Activated CD8-positive, alpha-beta memory T cell treated with anti-CD3 and anti-CD28 coated beads, Interleukin-2, amount 50 U/mL, for 24 hours (primary cell): Measurements from ENCODE around the gene ETDB.
"Not testable (repeated sequence)": the region's sequence is repeated elsewhere in the genome, so short reads cannot be mapped to it uniquely, and the experiment has no call there.

Experiments used
- DNase-seq: peaks from one replicate; pipeline ENCODE4 v3.0.0-alpha.2; 2020; ENCODE audit errors: extremely low read depth

Gene ETDB

DNA sequence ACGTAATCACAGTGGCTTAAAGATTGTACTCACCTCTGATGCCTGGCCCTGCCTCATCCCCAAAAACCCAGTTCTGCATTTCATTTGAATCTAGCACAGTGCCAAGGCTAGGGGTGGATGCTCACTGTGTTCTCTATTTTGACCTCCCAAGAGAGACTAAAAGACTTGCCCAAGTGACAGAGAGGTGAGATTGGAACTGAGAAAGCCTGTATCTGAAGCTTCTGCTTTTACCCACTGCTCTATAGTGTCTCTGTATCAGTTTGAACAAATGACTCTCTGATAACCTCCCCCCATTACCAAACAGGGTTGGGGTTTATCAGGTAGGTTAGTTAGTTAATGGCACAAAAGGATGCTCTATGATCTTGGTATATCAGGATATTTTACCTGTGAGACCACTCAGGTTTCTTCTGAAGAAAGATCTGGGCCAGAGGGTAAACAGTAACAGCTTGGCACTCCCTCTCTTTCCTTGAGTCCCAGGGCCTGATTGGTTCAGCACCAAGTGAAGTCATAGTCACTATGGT, at the start of gene ETDB:
ETDB (minus strand) TSS at position 471 of the 521 bp plus-strand sequence. CDS start 1,265 bp downstream, outside the sequence.
- DNase-seq, result not testable (repeated sequence)

DNA sequence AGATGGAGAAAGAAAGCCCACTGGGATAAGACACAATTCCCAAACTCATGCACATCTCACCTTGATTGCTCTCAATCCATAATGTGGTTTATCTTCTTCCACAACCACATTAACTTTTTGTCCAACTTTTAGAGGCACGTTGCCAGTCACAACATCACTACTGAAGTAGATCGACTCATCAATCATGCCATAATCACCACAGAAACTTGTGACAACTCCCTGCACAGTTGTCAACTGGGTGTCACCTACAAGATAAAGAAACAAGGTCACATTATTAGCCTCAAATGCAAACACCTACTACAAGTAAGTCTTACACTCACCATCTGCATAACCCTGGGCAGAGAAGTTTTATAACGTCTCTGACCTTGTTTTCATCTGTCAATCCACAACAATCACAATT, 49.2 kb upstream of the ETDB start:
- DNase-seq, result not testable (repeated sequence)

DNA sequence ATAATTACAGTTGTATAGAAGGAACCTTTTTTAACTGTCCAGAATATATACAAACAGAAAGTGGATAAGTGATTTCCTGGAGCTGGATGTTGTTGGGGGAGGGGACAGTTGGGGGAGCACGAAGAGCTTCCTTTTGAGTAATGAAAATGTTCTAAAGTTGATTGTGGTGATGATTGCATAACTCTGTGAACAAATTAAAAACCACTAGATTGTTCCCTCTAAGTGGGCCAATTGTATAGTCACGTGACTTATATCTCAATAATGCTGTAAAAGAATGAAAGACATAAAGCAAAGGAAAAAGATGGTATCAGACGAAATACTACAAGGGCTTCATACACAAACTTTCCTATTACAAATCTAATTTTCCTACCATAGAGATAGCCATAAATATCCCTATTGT, 48.2 kb upstream of the ETDB start:
- no peak for DNase-seq

DNA sequence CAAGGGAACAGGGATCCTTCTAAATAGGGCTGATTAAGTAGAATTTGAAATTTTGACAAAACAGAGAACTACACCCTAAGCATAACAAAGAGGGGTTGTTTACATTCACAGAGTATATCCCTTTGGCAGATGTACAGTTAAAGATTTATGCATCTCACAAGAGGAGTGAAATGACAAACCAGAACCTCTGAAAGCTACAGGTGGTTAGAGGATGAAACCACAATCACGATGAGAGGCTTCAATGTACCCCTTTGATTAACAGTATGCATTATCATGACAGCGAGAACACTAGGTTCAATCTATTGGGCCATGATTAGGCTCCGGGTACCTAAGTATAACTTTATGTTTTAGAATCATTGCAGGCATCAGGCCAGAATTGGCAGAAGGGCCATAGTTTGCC, 34.4 kb upstream of the ETDB start:
- DNase-seq, result not testable (repeated sequence)

DNA sequence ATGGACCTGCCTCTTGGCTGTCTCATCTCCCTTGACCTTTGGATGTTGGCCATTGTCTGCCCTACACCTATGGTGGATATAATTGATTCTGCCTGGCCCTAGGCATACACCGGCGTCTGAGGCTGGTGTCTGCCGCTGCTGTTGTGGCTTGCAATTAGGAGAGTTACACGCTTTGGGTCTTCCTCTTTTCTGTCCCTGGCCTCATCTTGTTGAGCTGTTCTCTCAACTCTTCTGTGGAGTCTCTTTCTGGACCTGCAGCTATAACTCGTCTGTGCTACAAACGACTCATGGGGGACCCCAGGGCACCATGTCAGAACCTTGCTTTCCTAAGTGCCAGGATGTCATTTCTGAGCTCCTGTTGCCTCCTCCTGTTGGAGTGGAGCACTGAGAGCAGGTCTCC, 5.8 kb upstream of the ETDB start:
- not testable (repeated sequence) for DNase-seq

DNA sequence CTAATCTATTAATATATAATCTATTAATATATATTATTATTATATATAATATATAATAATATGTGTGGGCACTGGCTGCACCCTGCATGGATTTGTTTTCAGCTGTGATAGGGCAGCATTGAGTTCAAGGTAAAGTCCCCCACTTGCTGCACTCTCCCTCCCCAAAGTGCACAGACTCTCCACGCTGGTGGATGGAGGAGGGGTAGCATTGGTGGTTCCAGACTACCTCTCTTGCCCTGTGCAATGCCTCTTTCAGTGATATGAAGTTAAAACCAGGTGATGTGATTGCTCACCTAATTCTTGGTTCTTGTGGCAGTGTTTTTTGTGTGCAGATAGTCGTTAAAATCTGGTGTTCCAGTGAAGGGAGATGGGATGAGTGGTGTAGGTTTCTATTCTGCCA, 4.3 kb downstream of the ETDB start:
- DNase-seq, result not testable (repeated sequence)

DNA sequence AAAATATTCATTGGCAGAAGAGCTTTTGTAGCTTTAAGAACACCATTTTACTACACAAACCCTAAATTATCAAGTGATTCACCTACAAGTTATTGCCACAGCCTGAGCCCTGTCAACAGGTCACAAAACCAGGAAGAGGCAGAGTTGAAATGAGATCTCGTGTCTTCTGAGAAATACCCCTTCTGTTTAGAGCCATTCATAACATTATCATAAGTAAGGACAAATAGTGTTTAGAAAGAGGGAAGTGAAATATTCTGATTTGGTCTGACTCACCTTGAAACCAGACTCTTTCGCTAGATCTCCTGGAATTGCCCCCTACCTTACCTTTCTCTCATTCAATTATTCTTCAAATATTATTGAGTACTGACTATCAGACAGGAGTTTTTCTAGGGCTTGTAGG, 5.9 kb downstream of the ETDB start:
- DNase-seq, result no peak

DNA sequence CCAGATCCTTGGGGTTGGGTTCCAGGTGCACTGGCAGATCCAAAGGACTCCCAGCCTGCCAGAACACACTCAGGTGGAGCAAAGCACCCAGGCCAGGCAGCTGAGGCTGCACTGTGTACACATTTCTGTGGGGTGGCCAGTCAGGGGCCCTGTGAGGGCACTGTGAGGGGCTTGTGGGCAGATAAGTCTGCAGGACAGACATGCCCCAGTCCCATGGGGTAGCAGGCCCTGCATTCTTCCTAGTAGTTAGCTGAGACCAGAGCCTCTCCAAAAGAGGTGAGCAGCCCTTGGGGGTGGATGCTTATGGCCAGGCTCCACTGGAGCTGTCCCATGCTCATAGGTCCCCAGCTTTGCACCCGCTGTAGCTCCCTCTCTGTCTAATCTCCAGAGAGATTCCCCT, 7.6 kb downstream of the ETDB start:
- no peak for DNase-seq

DNA sequence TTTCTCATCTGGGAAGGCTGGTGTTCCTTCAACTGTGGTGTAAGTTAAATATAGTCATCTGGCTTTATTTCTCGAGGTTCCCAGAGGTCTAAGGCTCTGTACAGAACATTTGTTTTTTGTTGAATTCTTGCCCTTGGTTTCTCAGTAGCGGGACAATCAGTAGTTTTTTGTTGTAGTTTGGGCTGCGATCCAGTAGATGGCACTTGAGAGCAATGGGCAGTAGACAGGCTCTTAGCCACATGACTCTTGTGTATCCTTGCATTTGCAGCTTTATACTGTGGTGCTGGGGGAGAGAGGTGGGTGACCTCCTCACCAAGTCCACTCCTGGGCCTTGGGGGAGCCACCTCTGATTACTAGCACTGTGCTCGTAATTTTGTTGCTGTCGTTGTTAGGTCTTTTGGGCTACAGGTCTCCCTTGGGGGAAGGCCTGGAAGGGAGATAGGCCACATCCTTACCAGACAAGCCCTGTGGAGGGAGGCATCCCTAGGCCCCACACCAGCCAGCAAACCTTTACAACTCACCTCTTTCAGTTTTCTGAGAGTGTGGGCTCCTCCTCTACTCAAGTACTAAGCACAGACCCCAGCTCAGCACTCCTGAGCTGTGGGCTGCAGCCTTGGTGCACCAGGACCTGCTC, 8.1 kb downstream of the ETDB start:
- no peak for DNase-seq

DNA sequence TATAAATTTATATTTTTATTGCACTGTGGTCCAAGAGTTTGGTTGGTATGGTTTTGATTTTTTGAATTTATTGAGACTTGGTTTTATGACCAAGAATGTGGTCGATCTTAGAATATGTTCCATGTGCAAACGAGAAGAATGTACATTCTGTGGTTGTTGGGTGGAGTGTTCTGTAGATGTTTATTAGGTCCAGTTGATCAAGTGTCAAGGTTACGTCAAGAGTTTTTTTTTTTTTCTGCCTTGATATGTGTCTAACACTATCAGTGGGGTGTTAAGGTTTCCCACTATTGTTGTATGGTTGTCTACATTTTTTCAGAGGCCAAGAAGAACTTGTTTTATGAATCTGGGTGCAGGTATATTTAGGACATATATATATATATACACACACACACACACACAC, 10.8 kb downstream of the ETDB start:
- no peak for DNase-seq

DNA sequence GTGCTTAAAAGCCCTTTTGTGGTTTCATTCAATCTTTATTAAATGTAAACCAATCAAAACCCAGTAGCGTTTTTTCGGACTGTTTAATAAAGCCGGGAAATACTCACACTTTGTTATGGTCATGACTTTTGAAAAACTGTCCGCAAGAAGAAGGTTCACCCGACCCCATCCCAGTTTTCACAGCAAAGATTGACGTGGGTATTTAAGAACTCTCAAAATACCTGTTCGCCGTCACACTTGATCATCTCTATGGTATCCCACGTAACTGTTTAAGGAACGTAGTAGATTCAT, 20.9 kb downstream of the ETDB start:
- no peak for DNase-seq

DNA sequence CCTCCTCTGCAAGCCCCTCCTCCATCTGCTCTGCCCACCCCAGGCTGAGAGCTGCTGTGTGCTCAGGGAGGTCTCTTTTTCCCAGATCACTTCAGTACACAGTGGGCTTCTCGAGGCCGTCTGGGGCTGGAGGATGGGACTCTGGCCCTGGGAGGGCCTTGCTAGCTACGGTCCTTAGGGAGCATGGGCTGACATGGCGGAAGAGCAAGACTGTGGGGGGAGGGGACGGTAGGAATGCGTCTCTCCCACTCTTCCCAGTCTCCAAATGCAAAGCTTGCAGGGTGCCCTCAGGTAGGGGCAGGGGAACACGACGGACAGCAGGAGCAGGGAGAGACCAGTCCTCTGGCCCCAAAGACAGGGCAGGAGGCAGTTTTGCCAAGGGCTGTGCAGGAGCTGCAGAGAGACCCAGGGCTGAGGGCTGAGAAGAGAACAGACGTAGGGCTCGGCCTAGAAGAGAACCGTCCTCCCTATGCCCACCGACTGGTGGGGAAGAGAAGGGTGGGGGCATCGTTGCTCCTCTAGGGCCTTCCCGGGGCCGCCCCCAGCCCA, 23.1 kb downstream of the ETDB start:
- not testable (repeated sequence) for DNase-seq

DNA sequence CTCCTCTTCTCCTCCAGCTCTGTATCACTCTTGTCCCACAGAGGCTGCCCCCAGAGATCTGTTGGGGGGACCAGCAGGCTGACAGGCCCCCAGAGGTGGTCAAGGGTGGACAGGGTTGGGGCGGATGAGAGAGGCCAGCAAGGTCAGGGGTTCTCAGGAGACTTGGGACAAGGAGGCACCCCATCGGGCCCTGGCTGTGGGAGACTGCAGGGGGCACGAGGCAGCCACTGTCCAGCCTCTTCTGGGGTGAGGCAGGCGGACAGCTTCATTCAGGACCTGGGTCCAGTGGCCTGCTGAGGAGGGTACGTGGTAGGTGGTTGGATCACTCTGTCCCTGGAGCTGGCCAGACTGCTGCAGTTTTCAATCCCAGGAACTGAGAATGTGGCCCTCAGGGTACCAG, 24.6 kb downstream of the ETDB start:
- DNase-seq, result no peak

DNA sequence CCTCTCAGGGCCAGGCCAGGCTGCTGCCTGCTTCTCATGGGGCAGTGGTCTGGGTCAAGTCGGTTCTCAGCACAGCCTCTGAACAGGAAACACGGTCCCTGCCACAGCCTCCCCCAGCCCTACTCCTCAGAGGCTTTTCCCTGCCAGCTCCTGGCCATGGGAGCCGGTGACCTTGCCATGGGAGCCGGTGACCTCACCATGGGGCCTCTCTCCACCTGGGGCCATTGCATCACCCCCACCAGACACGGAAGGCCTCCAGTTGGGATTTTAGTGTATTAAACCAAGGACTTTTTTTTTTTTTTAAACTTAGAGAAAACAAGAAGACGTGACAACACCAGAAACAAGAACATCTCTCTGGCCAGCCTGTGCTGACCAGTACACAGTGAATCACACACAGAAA, 25.6 kb downstream of the ETDB start:
- DNase-seq, result no peak

DNA sequence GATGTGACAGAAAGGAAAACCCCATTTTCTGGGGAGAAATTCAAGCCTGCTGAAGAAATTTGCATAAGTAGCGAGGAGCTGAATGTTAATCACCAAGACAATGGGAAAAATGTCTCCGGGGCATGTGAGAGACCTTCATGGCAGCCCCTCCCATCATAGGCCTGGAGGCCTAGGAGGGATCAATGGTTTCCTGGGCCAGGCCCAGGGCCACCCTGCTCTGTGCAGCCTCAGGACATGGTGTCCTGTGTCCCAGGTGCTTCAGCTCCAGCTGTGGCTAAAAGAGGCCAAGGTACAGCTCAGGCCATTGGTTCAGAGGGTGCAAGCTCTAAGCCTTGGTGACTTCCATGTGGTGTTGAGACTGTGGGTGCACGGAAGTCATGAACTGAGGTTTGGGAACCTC, 31.2 kb downstream of the ETDB start:
- DNase-seq, result no peak

DNA sequence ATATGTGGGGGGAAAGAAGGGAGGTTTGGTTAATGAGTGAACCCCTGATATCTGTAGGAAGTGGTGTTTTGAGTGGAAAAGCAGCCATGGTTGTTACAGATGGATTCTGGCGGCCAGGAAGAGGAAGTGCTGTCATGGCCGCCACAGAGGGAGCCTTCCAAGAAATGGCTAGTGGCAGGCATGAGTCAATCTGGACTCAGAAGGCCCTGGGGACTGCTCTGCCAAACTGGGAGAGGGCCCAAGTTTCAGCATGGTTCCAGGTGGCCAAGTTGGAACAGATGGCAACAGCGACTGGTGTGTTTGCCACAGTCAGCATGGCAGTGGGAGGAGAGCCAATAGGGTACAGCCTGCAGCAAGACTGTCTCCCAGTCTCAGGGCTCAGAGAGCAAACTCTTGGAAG, 32.5 kb downstream of the ETDB start:
- DNase-seq, result no peak

DNA sequence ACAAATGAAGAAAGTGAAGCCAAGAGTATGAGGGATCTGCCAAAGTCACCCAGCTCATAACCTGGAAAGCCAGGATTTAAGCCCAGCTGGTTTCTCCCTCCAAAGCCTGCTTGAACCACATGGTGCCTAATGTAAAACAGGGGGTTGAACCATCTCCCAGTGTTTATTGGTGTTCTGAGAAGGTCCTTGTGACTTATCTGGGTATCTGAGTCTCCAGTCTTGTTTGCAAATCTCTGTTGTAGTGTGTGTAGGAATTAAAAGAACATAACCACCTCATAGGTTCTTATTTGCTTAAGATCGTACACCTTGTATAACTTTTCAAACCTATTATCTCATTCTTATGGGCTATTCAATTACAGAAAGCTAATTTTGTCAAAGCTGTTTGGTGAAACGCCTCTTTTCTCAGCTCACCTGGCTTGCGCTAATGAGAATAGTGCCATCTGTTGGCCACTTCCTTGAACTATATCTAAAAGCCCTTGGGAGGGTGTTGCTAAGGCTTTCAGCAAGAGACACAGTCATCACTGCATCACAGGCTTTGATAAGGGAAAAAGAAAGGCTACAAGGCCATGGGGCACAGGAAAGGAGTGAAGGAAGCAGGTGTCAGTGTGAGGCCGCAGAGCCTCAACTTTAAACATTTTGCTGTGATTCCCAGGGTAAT, 34.0 kb downstream of the ETDB start:
- no peak for DNase-seq

DNA sequence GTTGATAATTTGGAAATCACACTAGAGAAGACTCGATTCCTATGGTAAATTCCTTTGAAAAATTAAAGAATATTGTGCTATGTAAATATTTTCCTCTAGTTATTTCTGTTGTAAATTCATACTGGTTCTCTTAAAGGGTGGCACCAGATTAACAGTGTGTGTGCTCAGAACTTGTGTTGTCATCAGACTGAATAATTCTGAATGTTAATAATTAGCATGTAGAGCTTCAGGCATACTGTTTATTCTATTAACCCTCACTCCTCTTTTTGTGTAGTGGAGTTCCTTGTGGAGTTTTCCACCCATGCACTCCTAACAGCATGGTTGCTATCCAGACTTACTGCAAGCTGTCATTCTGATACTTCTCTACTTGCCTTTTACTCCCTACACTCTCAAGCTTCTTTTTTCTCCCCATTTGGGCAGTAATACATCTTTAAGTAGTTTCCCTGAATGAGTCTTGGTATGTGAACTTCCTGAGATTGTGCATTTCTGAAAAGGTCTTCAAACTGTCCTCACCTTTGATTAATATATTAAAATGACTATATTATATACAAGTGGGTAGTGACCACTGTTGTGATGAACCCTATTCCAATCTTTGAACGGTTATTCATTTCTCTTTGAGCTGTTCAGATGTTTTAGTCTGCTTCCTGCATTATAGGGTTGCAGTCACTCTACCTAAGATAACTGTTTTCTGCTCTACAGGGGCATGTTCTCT, 38.5 kb downstream of the ETDB start:
- DNase-seq, result no peak
